GM12878 (cell line): Measurements from ENCODE around the gene OGFOD3. TPM values are rescaled to one million over a fixed set of nuclear protein-coding genes. Genes with fewer than 3 reads are reported as not detected.
A peak's percentile ranks its signal among the peaks of the same experiment; 100 is the strongest.

Experiments used
- ATAC-seq: fragments of 200-7000 bp; cut with Tn5 transposase; 3 replicates; pipeline ENCODE4 v1.9.1; 2020; ENCODE audit warnings: mild to moderate bottlenecking, moderate library complexity
- BruUV-seq: library from RNA; stranded (reverse); fragments of 400-500 nt; replicated peaks from 2 replicates; lab custom pipeline; 2021; lab: Mats Ljungman, UMichigan
- CTCF ChIA-PET: fragments of 300-600 bp; sonication (Branson Sonifier 250); formaldehyde crosslinking; extraction: SDS; loops from one replicate; lab custom pipeline; 2021; ENCODE audit warnings: inconsistent platforms; lab: Yijun Ruan, JAX
- POLR2A ChIA-PET: fragments of 350-600 bp; formaldehyde crosslinking; extraction: SDS; loops from one replicate; lab custom pipeline; 2021; ENCODE audit warnings: inconsistent platforms; lab: Charles Lee
- RAD21 ChIA-PET: fragments of 300-600 bp; sonication (Branson Sonifier 250); formaldehyde crosslinking; loops from one replicate; lab custom pipeline; 2023; ENCODE audit warnings: antibody characterized with exemption; ENCODE audit not compliant: unreplicated experiment; lab: Charles Lee
- SMC1A ChIA-PET: fragments of 300-600 bp; sonication (Branson Sonifier 250); formaldehyde crosslinking; loops from one replicate; lab custom pipeline; 2023; ENCODE audit not compliant: unreplicated experiment, uncharacterized antibody; lab: Charles Lee
- DNase-seq: peaks from one replicate; pipeline ENCODE4 v3.0.0-alpha.2; 2011; ENCODE audit warnings: low read depth, low spot score
- FAIRE-seq: peaks from 3 replicates; lab custom pipeline; 2011; peaks lifted over from hg19 to GRCh38; lab: Jason Lieb, UNC
- H2AFZ ChIP-seq: 2 replicates; pipeline ENCODE4 v1.6.0; 2011; ENCODE audit warnings: low read depth, low read length, control low read depth; ENCODE audit not compliant: control insufficient read depth
- H3K27ac ChIP-seq: 2 replicates; pipeline ENCODE4 v1.5.1; 2011; ENCODE audit warnings: control low read depth; ENCODE audit not compliant: control insufficient read depth, insufficient read depth
- H3K27me3 ChIP-seq, 2 experiments: replicated peaks in 1 of 2; 2 replicates each; pipeline versions ENCODE4 v1.6.0 to v1.6.1; 2011; ENCODE audit warnings: low read length in 1 of 2; ENCODE audit not compliant: control insufficient read depth in 2 of 2, insufficient read depth in 2 of 2
- H3K36me3 ChIP-seq, 2 experiments: 2 replicates each; pipeline ENCODE4 v1.5.1; 2011; ENCODE audit warnings: low read length in 1 of 2; ENCODE audit not compliant: control insufficient read depth in 2 of 2, insufficient read depth in 2 of 2
- H3K4me1 ChIP-seq: 2 replicates; pipeline ENCODE4 v1.6.1; 2011; ENCODE audit warnings: mild to moderate bottlenecking, low read length, moderate library complexity, mixed read lengths; ENCODE audit not compliant: control insufficient read depth, insufficient read depth
- H3K4me2 ChIP-seq: 2 replicates; pipeline ENCODE4 v1.6.0; 2011; ENCODE audit warnings: control low read depth; ENCODE audit not compliant: control insufficient read depth, insufficient read depth
- H3K4me3 ChIP-seq: fragments of 200-600 bp; sonication (generic); 2 replicates; pipeline ENCODE4 v1.5.1; 2016
- H3K79me2 ChIP-seq: 2 replicates; pipeline ENCODE4 v1.6.0; 2011; ENCODE audit warnings: low read length; ENCODE audit not compliant: control insufficient read depth, insufficient read depth
- H3K9ac ChIP-seq: 2 replicates; pipeline ENCODE4 v1.8.0; 2011; ENCODE audit warnings: low read length, control low read depth, mixed read lengths; ENCODE audit not compliant: control insufficient read depth, insufficient read depth
- H3K9me3 ChIP-seq: replicated peaks from 3 replicates; pipeline ENCODE4 v1.5.1; 2011; ENCODE audit warnings: mild to moderate bottlenecking, low read length; ENCODE audit not compliant: control insufficient read depth, insufficient read depth
- H4K20me1 ChIP-seq: 2 replicates; pipeline ENCODE4 v1.6.0; 2011; ENCODE audit not compliant: control insufficient read depth, insufficient read depth
- BHLHE40 ChIP-seq, 2 experiments: fragments of 450-650 bp in 1 of 2; IDR thresholded peaks; 2 replicates each; pipeline ENCODE4 v1.6.1; 2011 to 2017; ENCODE audit warnings: low read depth in 2 of 2, borderline replicate concordance in 1 of 2, improper control_type of control experiment in 1 of 2, low read length in 1 of 2, mild to moderate bottlenecking in 1 of 2
- CBX3 ChIP-seq: fragments of 200-600 bp; sonication (generic); IDR thresholded peaks from 2 replicates; pipeline ENCODE4 v1.6.1; 2016; ENCODE audit warnings: low read depth, borderline replicate concordance
- E2F4 ChIP-seq: IDR thresholded peaks from 2 replicates; pipeline ENCODE4 v1.6.1; 2012; ENCODE audit warnings: low read depth, low read length, improper control_type of control experiment
- EED ChIP-seq: sonication (generic); IDR thresholded peaks from 2 replicates; pipeline ENCODE4 v1.6.1; 2016; ENCODE audit warnings: antibody characterized with exemption, low read depth
- IKZF1 ChIP-seq: fragments of 450-650 bp; conservative IDR thresholded peaks from 2 replicates; pipeline ENCODE4 v1.6.1; 2017; ENCODE audit warnings: antibody characterized with exemption, mild to moderate bottlenecking
- MXI1 ChIP-seq: fragments of 150-350 bp; IDR thresholded peaks from 2 replicates; pipeline ENCODE4 v1.6.1; 2011; ENCODE audit warnings: low read depth, mild to moderate bottlenecking, inconsistent platforms, low read length, improper control_type of control experiment
- NFYA ChIP-seq: IDR thresholded peaks from 2 replicates; pipeline ENCODE4 v1.6.1; 2011; ENCODE audit warnings: low read depth, mild to moderate bottlenecking, low read length, improper control_type of control experiment, borderline replicate concordance
- NR2C2 ChIP-seq: IDR thresholded peaks from 2 replicates; pipeline ENCODE4 v1.6.1; 2011; ENCODE audit warnings: borderline replicate concordance, low read depth; ENCODE audit not compliant: control insufficient read depth, insufficient read length
- PML ChIP-seq: IDR thresholded peaks from 2 replicates; pipeline ENCODE4 v1.6.1; 2012; ENCODE audit warnings: low read length, inconsistent platforms
- POLR2AphosphoS2 ChIP-seq: IDR thresholded peaks from 2 replicates; pipeline ENCODE4 v1.6.1; 2011; ENCODE audit warnings: low read depth, mild to moderate bottlenecking, low read length, improper control_type of control experiment, moderate library complexity
- PRDM15 ChIP-seq: fragments of 450-650 bp; formaldehyde crosslinking; IDR thresholded peaks from 2 replicates; pipeline ENCODE4 v1.4.0; 2020; ENCODE audit warnings: mild to moderate bottlenecking, moderate library complexity
- RB1 ChIP-seq: fragments of 450-650 bp; formaldehyde crosslinking; IDR thresholded peaks from 2 replicates; pipeline ENCODE4 v1.6.1; 2017; ENCODE audit warnings: mild to moderate bottlenecking, borderline replicate concordance
- RELB ChIP-seq: fragments of 450-650 bp; IDR thresholded peaks from 2 replicates; pipeline ENCODE4 v1.6.1; 2017; ENCODE audit warnings: low read depth, mild to moderate bottlenecking, moderate library complexity
- TBL1XR1 ChIP-seq: IDR thresholded peaks from 2 replicates; pipeline ENCODE4 v1.6.1; 2012; ENCODE audit warnings: low read depth, low read length, improper control_type of control experiment
- ZZZ3 ChIP-seq: IDR thresholded peaks from 2 replicates; pipeline ENCODE4 v1.6.1; 2011; ENCODE audit warnings: low read depth; ENCODE audit not compliant: control insufficient read depth, insufficient read length
- WGBS: methylation state at CpG from one replicate; pipeline ENCODE4 v1.1.6; 2016; ENCODE audit warnings: low lambda C conversion rate; ENCODE audit not compliant: insufficient replicate concordance, insufficient coverage; ENCODE audit errors: missing lambda C conversion rate; 5-methylcytosine and 5-hydroxymethylcytosine counted together
- in situ Hi-C: fragments of 300-500 bp; cut with MboI; formaldehyde crosslinking; loops from 9 replicates; pipeline ENCODE4 v1.14.3; 2018; ENCODE audit warnings: mixed read lengths
- intact Hi-C: fragments of 100-400 bp; cut with micrococcal nuclease; formaldehyde crosslinking; loops from one replicate; pipeline ENCODE4 v1.14.2; 2022; ENCODE audit not compliant: unreplicated experiment
- polyA plus RNA-seq, 11 experiments: library from polyadenylated mRNA; depleted of rRNA in 4 of 11; unstranded in 6 of 11; stranded (reverse) in 5 of 11; fragments of >200 nt; fragmentation: Nextera tagmentation in 4 of 11; fragmentation: Illumina TruSeq in 1 of 11; extraction: Ambion mirVana in 4 of 11; extraction: Trizol in 1 of 11; gene quantifications; 1 replicate in 1 of 11; 2 replicates in 10 of 11; pipeline versions ENCODE4 v1.2.1 to v1.2.3, GENCODE V29; 2011 to 2016; ENCODE audit warnings: inconsistent platforms in 2 of 11, missing spikeins in 2 of 11, low read depth in 1 of 11
- total RNA-seq, 4 experiments: library from RNA; depleted of rRNA in 3 of 4; stranded (reverse); fragments of >200 nt in 3 of 4; fragmentation: Illumina TruSeq in 1 of 4; extraction: Trizol in 1 of 4; gene quantifications; 2 replicates each; pipeline versions ENCODE4 v1.2.1 to v1.2.3, GENCODE V29; 2013 to 2021

OGFOD3 gene
- total and polyA plus RNA-seq, 10 of the 15 experiments (the other 5 are each of a cell fraction or from before 2014, with no cell fraction given) = 0.48 to 28.4 (median 18.3) TPM

GRCh38 chr17:82458179-82458884 lies 39.9 kb upstream of the OGFOD3 start, which contains the start of gene NARF:
Gene NARF (plus strand): TSS chr17:82458741. CDS start chr17:82458804, 63 bp downstream.
- in situ Hi-C loops = no loop called here
- WGBS = 2% methylated on average over 71 of the region's 85 CpGs
- DNase-seq (peak; percentile 87), ATAC-seq (peak; percentile 99), FAIRE-seq (no peak)
- intact Hi-C loops = loop anchor here (1.0 kb wide), 2 partner anchors 9 to 36 kb away; no protein-coding TSS in a partner anchor
- peaks cover 10% of the 10 kb centered on the region for H3K79me2 ChIP-seq
- peaks cover 6 to 20% of the 10 kb centered on the region in 2 experiments for H3K36me3 ChIP-seq
- H3K27me3 ChIP-seq = no peaks in the 10 kb centered on the region
- CTCF ChIA-PET = interaction anchor here (1.2 to 2.0 kb wide), 2 partner anchors 93 kb away, joined by 3 to 6 read pairs; no protein-coding TSS in a partner anchor
- peak within 1 kb of the TSS; percentile 92 for H3K9ac ChIP-seq
- H3K27ac ChIP-seq = peak within 1 kb of the TSS; percentile 99
- no peaks in the 10 kb centered on the region for H4K20me1 ChIP-seq
- peak within 1 kb of the TSS; percentile 72 for H2AFZ ChIP-seq
- RAD21 ChIA-PET = interaction anchor here (1.0 to 1.4 kb wide), 2 partner anchors 92 to 250 kb away, joined by 3 read pairs; no protein-coding TSS in a partner anchor
- SMC1A ChIA-PET = interaction anchor here (0.7 to 1.8 kb wide), 3 partner anchors 9 to 39 kb away, joined by 3 to 7 read pairs (median 6); no protein-coding TSS in a partner anchor
- POLR2A ChIA-PET = interaction anchor here (0.5 to 1.8 kb wide), 4 partner anchors 9 to 597 kb away, joined by 4 to 16 read pairs (median 8); no protein-coding TSS in a partner anchor
- peak within 1 kb of the TSS; percentile 92 for H3K4me3 ChIP-seq
- H3K4me1 ChIP-seq = peaks cover 6% of the 10 kb centered on the region
- no peaks in the 10 kb centered on the region for H3K9me3 ChIP-seq
- peak within 1 kb of the TSS; percentile 83 for H3K4me2 ChIP-seq
- no TSS peak for BruUV-seq
- TF ChIP-seq NR2C2 = no peak
- peak; percentile 65 for TF ChIP-seq NFYA
- TF ChIP-seq PML = peak; percentile 97
- peak; percentile 76; the same call in 1 of the 2 replicates for TF ChIP-seq RB1
- TF ChIP-seq MXI1 = peak; percentile 22; the same call in 1 of the 2 replicates
- no peak for TF ChIP-seq PRDM15 (CRISPR knock-in tag)
- peak; percentile 75 for TF ChIP-seq IKZF1
- TF ChIP-seq TBL1XR1 = no peak
- peak; percentile 75 for TF ChIP-seq RELB
- TF ChIP-seq E2F4 = peak; percentile 55; the same call in 1 of the 2 replicates
- no peak for TF ChIP-seq CBX3
- peak; percentile 97 for TF ChIP-seq POLR2AphosphoS2
- peak in 1 of 2 experiments; percentile 65; a peak in 1 of 4 replicates for TF ChIP-seq BHLHE40 (IDR thresholded peaks at IDR 0.05; ENCODE audit: borderline replicate concordance in 1 of 2, low read depth in 2 of 2, low read length in 1 of 2)
- no peak for TF ChIP-seq ZZZ3
- TF ChIP-seq EED = no peak
